SK-N-SH treated with all-trans-retinoic acid at 6 μM for 48 hours (cell line): ENCODE data around the gene NAPB.

Experiments
- CREB5 ChIP-seq: fragments of 250-450 bp; sonication (Bioruptor Pico); IDR thresholded peaks from 2 replicates; pipeline ENCODE4 v1.5.1; 2020; ENCODE audit warnings: low read depth, mild to moderate bottlenecking, moderate library complexity
- ESRRG ChIP-seq: fragments of 250-450 bp; sonication (Bioruptor Pico); IDR thresholded peaks from 2 replicates; pipeline ENCODE4 v1.6.1; 2021; ENCODE audit warnings: mild to moderate bottlenecking
- OSR1 ChIP-seq: fragments of 250-450 bp; sonication (Bioruptor Pico); IDR thresholded peaks from 2 replicates; pipeline ENCODE4 v1.8.0; 2022; ENCODE audit warnings: moderate library complexity, mild to moderate bottlenecking, inconsistent platforms
- ZC3H10 ChIP-seq: fragments of 250-450 bp; sonication (Bioruptor Pico); IDR thresholded peaks from 2 replicates; pipeline ENCODE4 v1.5.1; 2021; ENCODE audit warnings: mild to moderate bottlenecking, moderate library complexity
- ZNF565 ChIP-seq: fragments of 450-650 bp; formaldehyde crosslinking; conservative IDR thresholded peaks from 2 replicates; pipeline ENCODE4 v1.5.0; 2020; ENCODE audit warnings: low read depth, mild to moderate bottlenecking, moderate library complexity

DNA sequence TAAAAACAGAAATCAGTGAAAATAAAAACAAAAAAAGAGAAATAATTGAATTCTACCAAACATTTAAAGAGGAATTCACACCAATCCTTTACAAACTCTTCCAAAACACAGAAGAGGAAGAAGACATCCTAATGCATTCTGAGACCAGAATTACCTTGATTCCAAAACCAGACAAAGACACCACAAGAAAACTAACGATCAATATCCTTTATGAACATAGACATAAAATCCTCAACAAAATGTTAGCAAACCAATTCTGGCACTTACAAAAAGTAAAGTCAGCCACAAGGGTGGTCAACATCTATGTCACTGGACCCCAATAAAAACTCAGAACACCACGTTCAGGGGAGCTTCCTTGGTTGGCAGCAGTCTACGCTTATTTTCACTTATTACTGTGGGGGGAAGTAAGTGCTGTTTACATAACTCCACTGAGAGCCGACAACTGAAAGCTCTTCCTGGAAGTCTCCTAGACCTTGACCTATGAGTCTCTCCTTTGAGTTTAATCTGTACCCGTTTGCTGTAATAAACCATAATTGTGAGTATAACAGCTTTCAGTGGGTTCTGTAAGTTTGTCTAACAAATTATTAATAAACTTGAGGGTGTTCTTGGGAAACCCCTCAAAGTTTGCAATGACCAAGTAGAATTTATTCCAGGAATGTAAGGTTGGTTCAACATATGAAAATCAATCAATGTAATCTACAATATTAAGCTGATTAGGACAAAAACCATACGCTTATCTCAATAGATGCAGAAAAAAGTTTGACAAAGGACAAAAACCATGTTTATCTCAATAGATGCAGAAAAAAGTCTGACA is 34.8 kb downstream of the NAPB start:
- TF ChIP-seq OSR1 (CRISPR knock-in tag) (no peak), ZNF565 (CRISPR knock-in tag) (no peak), CREB5 (no peak), ZC3H10 (no peak), ESRRG (CRISPR knock-in tag) (no peak)
